Muscle layer of colon (tissue), 2 donors: ENCODE results near the gene IFT52.

Experiments
- H3K27ac ChIP-seq: one replicate; pipeline ENCODE4 v1.7.0; 2013; ENCODE audit warnings: low read depth, mild to moderate bottlenecking, low read length, moderate library complexity
- H3K27me3 ChIP-seq, 2 donors: one replicate each; pipeline ENCODE4 v1.7.0; 2013; ENCODE audit warnings: low read length in 2 of 2, mild to moderate bottlenecking in 2 of 2; ENCODE audit not compliant: insufficient read depth in 2 of 2, control insufficient read depth in 1 of 2
- H3K36me3 ChIP-seq: one replicate; pipeline ENCODE4 v1.7.0; 2013; ENCODE audit warnings: mild to moderate bottlenecking, low read length; ENCODE audit not compliant: insufficient read depth
- H3K4me1 ChIP-seq: one replicate; pipeline ENCODE4 v1.7.0; 2013; ENCODE audit warnings: mild to moderate bottlenecking, low read length; ENCODE audit not compliant: insufficient read depth
- H3K4me3 ChIP-seq, 2 donors: one replicate each; pipeline ENCODE4 v1.7.0; 2013; ENCODE audit warnings: low read length in 2 of 2, low read depth in 1 of 2, mild to moderate bottlenecking in 1 of 2, moderate library complexity in 1 of 2
- H3K9ac ChIP-seq: one replicate; pipeline ENCODE4 v1.7.0; 2013; ENCODE audit warnings: low read length
- H3K9me3 ChIP-seq: one replicate; pipeline ENCODE4 v1.7.0; 2013; ENCODE audit warnings: mild to moderate bottlenecking, low read length
- donor health status: abdominal sarcoma.
- donor health status: Adenocarcinoma of cecum.

Gene IFT52

DNA sequence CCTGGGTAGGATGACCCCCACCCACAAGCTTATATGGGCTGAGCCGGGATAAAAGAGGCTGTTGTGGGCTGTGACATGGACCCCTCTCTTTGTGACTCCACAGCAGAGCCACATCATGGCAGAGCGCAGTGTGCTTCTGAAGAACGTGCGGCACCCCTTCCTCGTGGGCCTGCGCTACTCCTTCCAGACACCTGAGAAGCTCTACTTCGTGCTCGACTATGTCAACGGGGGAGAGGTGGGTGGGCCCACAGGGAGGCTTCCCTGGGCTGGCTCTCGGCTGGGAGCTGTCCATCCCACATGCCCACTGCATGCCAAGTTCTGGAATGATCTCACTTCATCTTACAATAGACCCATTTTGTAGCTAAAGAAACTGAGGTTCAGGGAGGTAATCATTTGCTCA, 21.5 kb upstream of the IFT52 start:
- Histone ChIP-seq H3K27me3 (no peaks in the 10 kb centered on the region), H3K9ac (no peak overlapping the region), H3K4me3 (no peak overlapping the region), H3K9me3 (no peaks in the 10 kb centered on the region), H3K4me1 (no peaks in the 10 kb centered on the region), H3K36me3 (no peaks in the 10 kb centered on the region), H3K27ac (no peak overlapping the region)

DNA sequence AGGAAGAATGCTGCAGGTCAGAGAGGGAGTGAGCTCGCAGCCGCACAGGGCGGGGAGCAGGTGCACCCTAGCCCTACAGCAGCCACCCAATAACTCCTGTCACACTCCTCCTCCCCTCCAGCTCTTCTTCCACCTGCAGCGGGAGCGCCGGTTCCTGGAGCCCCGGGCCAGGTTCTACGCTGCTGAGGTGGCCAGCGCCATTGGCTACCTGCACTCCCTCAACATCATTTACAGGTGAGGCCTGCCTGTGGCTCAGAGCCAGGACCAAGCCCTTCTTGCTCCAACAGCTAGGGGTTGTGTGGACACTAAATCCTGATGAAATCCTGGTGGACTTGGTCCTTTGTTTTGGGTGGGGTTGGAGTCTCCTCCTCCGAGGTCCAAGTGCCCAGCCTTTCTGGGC, 20.2 kb upstream of the IFT52 start:
- no peaks in the 10 kb centered on the region for H3K4me1 ChIP-seq
- no peak overlapping the region for H3K4me3 ChIP-seq
- H3K27me3 ChIP-seq: no peaks in the 10 kb centered on the region
- H3K9ac ChIP-seq: no peak overlapping the region
- no peaks in the 10 kb centered on the region for H3K9me3 ChIP-seq
- H3K36me3 ChIP-seq: no peaks in the 10 kb centered on the region
- no peak overlapping the region for H3K27ac ChIP-seq

DNA sequence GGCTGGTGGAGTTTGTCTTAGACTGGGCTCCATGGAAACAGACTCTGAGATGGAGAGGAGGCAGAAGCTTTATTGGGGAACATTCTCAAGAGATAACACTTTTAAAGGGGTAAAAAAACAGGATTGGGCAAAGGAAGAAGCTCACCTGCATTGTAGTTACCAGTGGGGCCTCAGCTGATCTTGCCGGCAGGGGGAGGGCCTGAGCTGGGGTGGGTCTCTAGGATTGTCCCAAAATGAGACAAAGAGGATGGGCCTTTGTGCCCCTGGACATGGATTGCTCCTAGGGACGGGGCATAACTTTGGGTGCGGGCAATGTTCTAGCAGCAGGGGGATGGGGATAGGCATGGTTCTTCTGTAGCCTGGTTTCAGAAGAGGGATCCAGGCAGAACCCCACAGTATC, 19.4 kb upstream of the IFT52 start:
- H3K9ac ChIP-seq: no peak overlapping the region
- no peak overlapping the region for H3K4me3 ChIP-seq
- no peaks in the 10 kb centered on the region for H3K27me3 ChIP-seq
- H3K4me1 ChIP-seq: no peaks in the 10 kb centered on the region
- H3K36me3 ChIP-seq: no peaks in the 10 kb centered on the region
- no peak overlapping the region for H3K27ac ChIP-seq
- no peaks in the 10 kb centered on the region for H3K9me3 ChIP-seq

DNA sequence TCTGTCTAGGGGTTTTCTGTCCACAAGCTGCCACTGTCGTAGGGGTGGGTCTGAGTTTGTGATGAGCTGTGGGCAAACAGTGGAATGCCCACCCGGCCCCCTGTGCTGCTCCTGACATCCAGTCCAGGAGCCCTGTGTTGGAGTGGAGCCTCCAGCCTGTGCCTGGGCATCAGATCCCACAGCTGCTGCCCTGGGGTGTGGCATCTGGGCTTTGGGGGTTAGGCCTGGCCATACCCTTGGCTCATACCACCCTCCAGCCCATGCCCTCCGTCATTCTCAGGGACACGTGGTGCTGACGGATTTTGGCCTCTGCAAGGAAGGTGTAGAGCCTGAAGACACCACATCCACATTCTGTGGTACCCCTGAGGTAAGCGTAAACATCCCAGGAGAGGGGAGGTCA, 19.0 kb upstream of the IFT52 start:
- Histone ChIP-seq H3K4me3 (no peak overlapping the region), H3K27ac (no peak overlapping the region), H3K36me3 (no peaks in the 10 kb centered on the region), H3K4me1 (no peaks in the 10 kb centered on the region), H3K9me3 (no peaks in the 10 kb centered on the region), H3K27me3 (no peaks in the 10 kb centered on the region), H3K9ac (no peak overlapping the region)

DNA sequence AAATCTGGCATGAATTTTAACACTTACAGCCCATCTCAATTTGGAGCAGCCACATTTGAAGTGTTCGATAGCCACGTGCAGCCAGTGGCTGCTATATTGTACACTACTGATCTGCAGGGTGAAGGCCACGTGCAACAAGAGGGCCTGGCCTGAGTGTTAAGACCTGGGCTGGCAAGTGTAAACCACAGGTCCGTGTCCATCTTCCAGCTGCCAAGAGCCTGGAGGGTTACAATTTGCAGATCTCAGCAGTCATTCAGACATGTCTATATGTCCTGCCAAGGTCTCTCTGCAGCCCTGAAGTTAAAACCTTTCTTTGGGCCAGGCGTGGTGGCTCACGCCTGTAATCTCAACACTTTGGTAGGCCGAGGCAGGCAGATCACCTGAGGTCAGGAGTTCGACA, 17.8 kb upstream of the IFT52 start:
- Histone ChIP-seq H3K9ac (no peak overlapping the region), H3K27ac (no peak overlapping the region), H3K4me3 (no peak overlapping the region), H3K27me3 (no peaks in the 10 kb centered on the region), H3K36me3 (no peaks in the 10 kb centered on the region), H3K4me1 (no peaks in the 10 kb centered on the region), H3K9me3 (no peaks in the 10 kb centered on the region)

DNA sequence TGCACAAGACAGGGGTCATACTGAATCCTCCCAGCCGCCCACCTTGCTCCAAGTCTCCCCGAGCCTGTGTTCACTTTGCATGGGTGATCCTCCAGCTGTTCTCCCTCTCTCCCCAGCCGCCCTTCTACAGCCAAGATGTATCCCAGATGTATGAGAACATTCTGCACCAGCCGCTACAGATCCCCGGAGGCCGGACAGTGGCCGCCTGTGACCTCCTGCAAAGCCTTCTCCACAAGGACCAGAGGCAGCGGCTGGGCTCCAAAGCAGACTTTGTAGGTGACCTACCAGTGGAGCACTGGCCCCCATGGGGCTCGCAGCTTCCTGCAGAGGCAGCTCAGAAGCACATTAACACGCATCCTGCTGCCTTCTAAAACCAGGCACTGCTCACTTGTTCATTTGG, 14.6 kb upstream of the IFT52 start:
- no peak overlapping the region for H3K9ac ChIP-seq
- peaks cover 8% of the 10 kb centered on the region for H3K4me1 ChIP-seq
- H3K4me3 ChIP-seq: no peak overlapping the region
- H3K9me3 ChIP-seq: no peaks in the 10 kb centered on the region
- H3K36me3 ChIP-seq: no peaks in the 10 kb centered on the region
- H3K27me3 ChIP-seq: no peaks in the 10 kb centered on the region
- no peak overlapping the region for H3K27ac ChIP-seq

DNA sequence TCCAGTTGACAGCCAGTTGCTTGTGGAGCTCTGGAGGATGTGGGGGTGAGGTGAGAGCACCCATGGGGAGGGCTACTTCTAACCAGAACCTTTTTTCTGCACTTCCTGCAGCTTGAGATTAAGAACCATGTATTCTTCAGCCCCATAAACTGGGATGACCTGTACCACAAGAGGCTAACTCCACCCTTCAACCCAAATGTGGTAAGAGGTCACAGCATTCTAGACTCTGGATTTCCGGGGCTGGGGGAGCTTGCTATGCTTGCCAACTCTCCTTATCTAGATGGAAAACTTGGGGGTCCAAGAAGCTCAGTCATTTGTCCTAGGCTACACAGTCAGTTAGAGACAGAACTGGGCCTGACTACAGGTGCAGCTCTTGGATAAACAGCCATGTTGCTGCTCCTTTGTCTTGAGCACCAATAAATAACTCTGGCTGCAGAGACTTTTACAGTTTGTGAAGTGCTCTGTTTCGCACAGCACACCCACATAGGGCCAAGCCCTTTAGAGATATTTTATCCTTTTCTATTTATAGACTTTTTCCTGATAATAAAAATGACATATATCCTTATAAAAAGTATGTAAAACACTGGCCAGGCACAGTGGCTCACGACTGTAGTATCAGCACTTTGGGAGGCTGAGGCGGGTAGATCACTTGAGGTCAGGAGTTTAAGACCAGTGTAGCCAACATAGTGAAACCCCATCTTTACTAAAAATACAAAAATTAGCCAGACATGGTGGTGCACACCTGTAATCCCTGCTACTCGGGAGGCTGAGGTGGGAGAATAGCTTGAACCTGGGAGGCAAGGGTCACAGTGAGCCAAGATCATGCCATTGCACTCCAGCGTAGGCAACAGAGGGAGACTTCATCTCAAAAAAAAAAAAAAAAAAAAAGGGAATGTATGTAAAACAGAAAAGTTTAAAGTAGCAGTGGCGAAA, 10.6 kb upstream of the IFT52 start:
- H3K9ac ChIP-seq: no peak overlapping the region
- H3K9me3 ChIP-seq: no peaks in the 10 kb centered on the region
- H3K4me3 ChIP-seq: no peak overlapping the region
- H3K27me3 ChIP-seq: no peaks in the 10 kb centered on the region
- no peaks in the 10 kb centered on the region for H3K36me3 ChIP-seq
- peaks cover 8% of the 10 kb centered on the region for H3K4me1 ChIP-seq
- no peak overlapping the region for H3K27ac ChIP-seq

DNA sequence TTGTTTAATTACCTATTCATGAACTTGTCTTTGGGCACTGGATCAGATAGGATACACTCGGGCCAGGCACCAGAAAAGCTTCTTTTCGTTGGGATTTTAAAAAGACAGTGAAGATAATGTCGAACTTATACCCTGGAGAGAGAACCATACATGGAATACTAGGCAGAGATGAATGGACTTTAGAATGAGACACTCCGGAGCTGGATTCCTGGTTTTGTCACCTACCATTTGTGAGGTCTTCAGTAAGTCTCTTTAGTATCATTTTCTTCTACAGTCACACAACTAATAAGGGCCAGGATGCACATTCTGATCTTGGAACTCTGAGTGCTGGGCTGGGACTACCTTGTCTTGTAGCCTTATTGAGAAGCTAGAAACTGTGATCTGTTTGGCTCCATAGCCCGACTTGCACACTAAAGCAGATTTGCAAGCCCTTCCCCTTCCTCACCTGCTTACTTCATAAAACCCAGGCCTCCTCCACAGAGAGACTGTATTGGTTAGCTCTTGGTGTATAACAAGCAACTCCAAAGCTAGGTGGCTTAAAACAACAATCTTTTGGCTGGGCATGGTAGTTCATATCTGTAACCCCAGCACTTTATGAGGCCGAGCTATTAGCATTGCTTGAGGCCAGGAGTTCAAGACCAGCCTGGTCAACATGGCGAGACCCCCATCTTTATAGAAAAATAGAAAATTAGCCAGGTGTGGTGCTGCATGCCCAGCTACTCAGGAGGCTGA, 7.4 kb upstream of the IFT52 start:
- Histone ChIP-seq H3K27ac (no peak overlapping the region), H3K36me3 (no peaks in the 10 kb centered on the region)

DNA sequence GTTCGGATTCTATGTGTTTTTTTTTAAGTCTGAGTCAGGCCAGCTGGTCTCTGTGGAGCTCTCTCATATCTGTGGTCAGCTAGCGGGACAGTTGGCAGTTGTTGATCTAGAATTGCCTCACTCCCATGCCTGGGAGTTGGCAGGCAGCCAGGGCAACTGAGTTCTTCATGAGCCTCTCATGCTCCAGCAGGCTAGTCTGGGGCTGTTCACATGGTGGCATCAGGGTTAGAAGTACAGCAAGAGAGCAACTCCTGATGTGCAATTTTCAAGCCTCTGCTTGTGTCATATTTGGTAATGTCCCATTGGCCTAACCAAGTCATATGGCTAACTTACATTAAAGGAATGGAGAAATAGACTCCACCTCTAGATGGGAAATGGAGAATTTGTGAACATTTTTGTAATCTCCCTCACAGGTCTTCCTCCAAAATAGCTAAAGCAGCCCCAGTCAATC, 6.7 kb upstream of the IFT52 start:
- H3K27me3 ChIP-seq: no peaks in the 10 kb centered on the region
- peaks cover 8% of the 10 kb centered on the region for H3K4me1 ChIP-seq
- H3K36me3 ChIP-seq: no peaks in the 10 kb centered on the region
- H3K9me3 ChIP-seq: no peaks in the 10 kb centered on the region
- no peak overlapping the region for H3K9ac ChIP-seq
- no peak overlapping the region for H3K4me3 ChIP-seq
- no peak overlapping the region for H3K27ac ChIP-seq

More for the DNA sequence above, 7.4 kb upstream of the IFT52 start:
- Histone ChIP-seq H3K27me3 (no peaks in the 10 kb centered on the region), H3K4me3 (no peak overlapping the region), H3K4me1 (peaks cover 8% of the 10 kb centered on the region), H3K9ac (no peak overlapping the region), H3K9me3 (no peaks in the 10 kb centered on the region)

DNA sequence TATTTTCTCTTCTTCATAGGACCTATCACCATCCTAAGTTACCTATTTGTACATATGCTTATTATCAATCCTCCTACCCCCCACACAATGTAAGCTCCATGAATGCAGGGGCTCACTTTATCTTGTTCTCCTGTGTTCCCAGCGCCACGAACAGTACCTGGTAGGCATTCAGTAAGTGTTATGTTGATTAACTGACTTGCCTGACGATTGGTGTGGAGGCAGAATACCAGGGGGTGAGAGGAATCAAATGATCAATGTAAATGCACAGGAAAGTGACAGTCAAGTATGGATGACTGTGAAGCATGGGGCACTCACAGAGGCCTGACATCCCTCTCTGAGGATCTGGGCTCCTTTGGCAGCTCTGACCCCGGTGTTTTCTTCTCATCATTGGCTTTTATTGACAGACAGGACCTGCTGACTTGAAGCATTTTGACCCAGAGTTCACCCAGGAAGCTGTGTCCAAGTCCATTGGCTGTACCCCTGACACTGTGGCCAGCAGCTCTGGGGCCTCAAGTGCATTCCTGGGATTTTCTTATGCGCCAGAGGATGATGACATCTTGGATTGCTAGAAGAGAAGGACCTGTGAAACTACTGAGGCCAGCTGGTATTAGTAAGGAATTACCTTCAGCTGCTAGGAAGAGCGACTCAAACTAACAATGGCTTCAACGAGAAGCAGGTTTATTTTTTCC, 6.1 kb upstream of the IFT52 start:
- Histone ChIP-seq H3K4me1 (peaks cover 6% of the 10 kb centered on the region), H3K9ac (no peak overlapping the region), H3K4me3 (no peak overlapping the region), H3K36me3 (no peaks in the 10 kb centered on the region), H3K27me3 (no peaks in the 10 kb centered on the region), H3K27ac (no peak overlapping the region), H3K9me3 (no peaks in the 10 kb centered on the region)

DNA sequence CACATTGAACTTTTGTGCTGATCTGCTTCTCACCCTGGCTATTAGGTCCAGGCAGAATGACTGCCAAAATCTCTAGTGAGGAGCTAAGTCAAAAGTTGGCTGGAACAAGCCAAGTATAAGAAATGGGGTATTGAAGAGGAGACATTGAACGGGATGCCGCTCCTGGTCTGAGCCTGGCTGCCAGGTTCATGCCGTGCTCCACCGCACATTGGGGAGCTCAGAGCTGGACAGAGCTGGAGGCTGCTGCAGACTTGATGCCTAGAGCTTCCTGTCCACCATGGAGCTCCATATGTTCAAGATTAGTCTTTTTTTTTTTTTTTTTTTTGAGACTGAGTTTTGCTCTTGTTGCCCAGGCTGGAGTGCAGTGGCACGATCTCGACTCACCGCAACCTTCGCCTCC, 4.1 kb upstream of the IFT52 start:
- no peak overlapping the region for H3K27ac ChIP-seq
- H3K36me3 ChIP-seq: no peaks in the 10 kb centered on the region
- no peaks in the 10 kb centered on the region for H3K27me3 ChIP-seq
- peaks cover 10% of the 10 kb centered on the region for H3K4me1 ChIP-seq
- H3K9ac ChIP-seq: no peak overlapping the region
- H3K9me3 ChIP-seq: no peaks in the 10 kb centered on the region
- H3K4me3 ChIP-seq: no peak overlapping the region
